Endothelial cell of umbilical vein (primary cell): Measurements from ENCODE around the gene GGNBP2. TPM values are rescaled to one million over a fixed set of nuclear protein-coding genes. Genes with fewer than 3 reads are reported as not detected.

Experiments used
- BruUV-seq: library from RNA; stranded (reverse); fragments of 400-500 nt; replicated peaks from 2 replicates; lab custom pipeline; 2021; lab: Mats Ljungman, UMichigan
- CTCF ChIA-PET: fragments of 300-600, 350-600 bp; sonication (Branson Sonifier 250); formaldehyde crosslinking; loops from one replicate; lab custom pipeline; 2021; ENCODE audit warnings: antibody characterized with exemption, inconsistent platforms; lab: Charles Lee
- POLR2A ChIA-PET: fragments of 300-600, 350-600 bp; sonication (Branson Sonifier 250); formaldehyde crosslinking; loops from one replicate; lab custom pipeline; 2021; ENCODE audit warnings: antibody characterized with exemption, inconsistent platforms; lab: Charles Lee
- DNase-seq: peaks from one replicate; pipeline ENCODE4 v3.0.0-alpha.2; 2011; ENCODE audit warnings: low read depth, low spot score
- FAIRE-seq: peaks from 2 replicates; lab custom pipeline; 2011; peaks lifted over from hg19 to GRCh38; lab: Jason Lieb, UNC
- H2AFZ ChIP-seq: 2 replicates; pipeline ENCODE4 v1.6.0; 2012; ENCODE audit warnings: low read depth, low read length, control low read depth, inconsistent platforms
- H3K27ac ChIP-seq: 2 replicates; pipeline ENCODE4 v1.5.1; 2011; ENCODE audit warnings: low read depth, mild to moderate bottlenecking, control low read depth, low read length, moderate library complexity; ENCODE audit not compliant: insufficient read depth
- H3K27me3 ChIP-seq, 2 experiments: 2 replicates each; pipeline versions ENCODE4 v1.6.0 to v1.6.1; 2011; ENCODE audit warnings: low read length in 2 of 2, mixed read lengths in 1 of 2; ENCODE audit not compliant: control insufficient read depth in 2 of 2, insufficient read depth in 2 of 2
- H3K36me3 ChIP-seq, 2 experiments: 2 replicates in 1 of 2; 3 replicates in 1 of 2; pipeline ENCODE4 v1.5.1; 2011; ENCODE audit warnings: low read length in 2 of 2, mild to moderate bottlenecking in 1 of 2, moderate library complexity in 1 of 2; ENCODE audit not compliant: control insufficient read depth in 2 of 2, insufficient read depth in 2 of 2; ENCODE audit errors: extremely low read depth in 1 of 2
- H3K4me1 ChIP-seq: 3 replicates; pipeline ENCODE4 v1.5.1; 2011; ENCODE audit warnings: mild to moderate bottlenecking, low read length; ENCODE audit not compliant: control insufficient read depth, insufficient read depth; ENCODE audit errors: extremely low read depth
- H3K4me2 ChIP-seq: 2 replicates; pipeline ENCODE4 v1.6.1; 2011; ENCODE audit warnings: low read length, control low read depth, mixed read lengths; ENCODE audit not compliant: insufficient read depth
- H3K4me3 ChIP-seq, 3 experiments: fragments of 200-600 bp in 1 of 3; sonication (generic), shearing (Covaris generic) in 1 of 3; replicated peaks in 1 of 3; 2 replicates each; pipeline ENCODE4 v1.5.1; 2011 to 2016; ENCODE audit warnings: control low read depth in 3 of 3, low read length in 3 of 3, mild to moderate bottlenecking in 2 of 3, inconsistent platforms in 1 of 3, low read depth in 1 of 3, moderate library complexity in 1 of 3; ENCODE audit not compliant: insufficient read depth in 1 of 3
- H3K79me2 ChIP-seq: 2 replicates; pipeline ENCODE4 v1.6.0; 2012; ENCODE audit warnings: low read length, inconsistent platforms; ENCODE audit not compliant: control insufficient read depth, insufficient read depth
- H3K9ac ChIP-seq: replicated peaks from 2 replicates; pipeline ENCODE3; 2011; ENCODE audit warnings: low read length, control low read depth; ENCODE audit not compliant: insufficient read depth; ENCODE audit errors: extremely low read depth
- H3K9me1 ChIP-seq: replicated peaks from 3 replicates; pipeline ENCODE4 v1.6.0; 2011; ENCODE audit warnings: mild to moderate bottlenecking, low read length; ENCODE audit not compliant: control insufficient read depth, insufficient read depth; ENCODE audit errors: extremely low read depth
- H3K9me3 ChIP-seq: replicated peaks from 2 replicates; pipeline ENCODE4 v1.5.1; 2012; ENCODE audit warnings: low read length, inconsistent platforms; ENCODE audit not compliant: control insufficient read depth, insufficient read depth
- H4K20me1 ChIP-seq: replicated peaks from 2 replicates; pipeline ENCODE3; 2011; ENCODE audit warnings: mild to moderate bottlenecking, low read length; ENCODE audit not compliant: control insufficient read depth, insufficient read depth; ENCODE audit errors: extremely low read depth
- CTCF ChIP-seq, 2 donors: IDR thresholded peaks; 1 replicate in 1 of 2; 2 replicates in 1 of 2; pipeline ENCODE4 v1.5.1; 2011; ENCODE audit warnings: low read length in 2 of 2, mild to moderate bottlenecking in 2 of 2, moderate library complexity in 2 of 2, control low read depth in 1 of 2, inconsistent platforms in 1 of 2, low read depth in 1 of 2; ENCODE audit not compliant: insufficient read depth in 1 of 2; ENCODE audit errors: extremely low read depth in 1 of 2
- EZH2 ChIP-seq: IDR thresholded peaks from 2 replicates; pipeline ENCODE4 v1.6.1; 2012; ENCODE audit warnings: borderline replicate concordance, low read depth, mild to moderate bottlenecking, moderate library complexity, low read length, inconsistent platforms; ENCODE audit not compliant: severe bottlenecking
- FOS ChIP-seq: IDR thresholded peaks from 2 replicates; pipeline ENCODE4 v1.6.1; 2011; ENCODE audit warnings: mild to moderate bottlenecking, low read length, moderate library complexity, borderline replicate concordance; ENCODE audit not compliant: insufficient read depth
- GATA2 ChIP-seq: IDR thresholded peaks from 2 replicates; pipeline ENCODE4 v1.7.0; 2011; ENCODE audit warnings: low read depth, mild to moderate bottlenecking, moderate library complexity, mixed read lengths, low read length; ENCODE audit not compliant: insufficient read length, insufficient read depth
- JUN ChIP-seq: IDR thresholded peaks from 2 replicates; pipeline ENCODE4 v1.6.1; 2011; ENCODE audit warnings: borderline replicate concordance, low read depth; ENCODE audit not compliant: insufficient read length, insufficient read depth
- MYC ChIP-seq: IDR thresholded peaks from one replicate; pipeline ENCODE4 v1.6.1; 2011; ENCODE audit warnings: mild to moderate bottlenecking, low read depth, low read length
- POLR2A ChIP-seq: IDR thresholded peaks from 2 replicates; pipeline ENCODE4 v1.6.1; 2012; ENCODE audit warnings: low read depth, mild to moderate bottlenecking, control low read depth, low read length
- POLR2AphosphoS5 ChIP-seq: IDR thresholded peaks from 2 replicates; pipeline ENCODE4 v1.6.1; 2012; ENCODE audit warnings: low read depth, mild to moderate bottlenecking, control low read depth, low read length, moderate library complexity; ENCODE audit not compliant: insufficient read depth
- dilution Hi-C: fragments of 300-500 bp; cut with MboI; formaldehyde crosslinking; loops from one replicate; pipeline ENCODE4 v1.15.0; 2019; ENCODE audit warnings: low sequenced_read_pairs; ENCODE audit not compliant: extremely low pct_ligation_motif_present
- intact Hi-C: fragments of 100-400 bp; cut with micrococcal nuclease; formaldehyde crosslinking; loops from one replicate; pipeline ENCODE4 v1.10.0; 2022
- polyA plus RNA-seq, 4 experiments: library from polyadenylated mRNA; depleted of rRNA in 3 of 4; stranded (reverse) in 3 of 4; unstranded in 1 of 4; fragments of >200 nt; gene quantifications; 2 replicates each; pipeline versions ENCODE4 v1.2.1 to v1.2.3, GENCODE V29; 2011 to 2012; ENCODE audit warnings: missing spikeins in 1 of 4
- total RNA-seq: library from RNA; stranded (reverse); gene quantifications from 2 replicates; pipeline ENCODE4 v1.2.3, GENCODE V29; 2021
- TF ChIP-seq, protein P1 (sequence below): IDR thresholded peaks from 2 replicates; pipeline ENCODE4 v1.6.1; 2011; ENCODE audit not compliant: insufficient read depth, insufficient read length

GGNBP2 gene
- total and polyA plus RNA-seq, 2 donors (not counting 3 experiments of a cell fraction or from before 2014, with no cell fraction given) = 52.6 to 77.6 TPM

DNA sequence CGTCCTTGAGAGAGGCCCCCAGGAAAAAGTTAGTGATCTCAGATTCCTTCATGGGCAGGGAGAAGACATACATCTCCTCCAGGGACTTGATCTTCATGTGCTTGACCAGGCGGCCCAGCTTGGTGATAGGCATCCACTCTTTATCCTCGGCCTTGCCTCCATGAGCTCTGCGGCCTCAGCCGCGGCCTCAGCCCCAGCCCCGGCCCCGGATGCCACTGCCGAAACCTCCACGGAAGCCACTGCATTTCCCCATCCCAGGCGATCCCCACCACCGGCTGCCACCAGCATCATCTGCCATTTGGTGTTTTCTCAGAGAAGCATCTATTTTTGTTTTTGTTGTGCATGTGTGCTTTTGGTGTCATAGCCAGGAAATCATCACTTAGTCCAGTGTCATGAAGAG lies 30.3 kb downstream of the GGNBP2 start:
- FAIRE-seq = no peak
- dilution Hi-C loops = no loop called here
- POLR2A ChIA-PET = no interaction called here

GRCh38 chr17:36576793-36577192 lies 32.1 kb downstream of the GGNBP2 start:
- dilution Hi-C loops = no loop called here
- no TSS peak for BruUV-seq
- Histone ChIP-seq H4K20me1 (no peaks in the 10 kb centered on the region), H3K36me3 (peaks cover 18 to 22% of the 10 kb centered on the region in 2 experiments), H3K9ac (no peak overlapping the region), H3K4me1 (no peaks in the 10 kb centered on the region), H3K9me3 (no peaks in the 10 kb centered on the region), H3K4me2 (no peak overlapping the region), H3K79me2 (peaks cover 46% of the 10 kb centered on the region), H3K4me3 (no peak overlapping the region), H3K27ac (no peak overlapping the region), H2AFZ (no peak overlapping the region), H3K27me3 (no peaks in the 10 kb centered on the region), H3K9me1 (no peaks in the 10 kb centered on the region)
- no peak for FAIRE-seq
- ChIA-PET POLR2A (no interaction called here), CTCF (no interaction called here)
- no peak for DNase-seq
- intact Hi-C loops = no loop called here
- no peak for TF ChIP-seq POLR2A
- TF ChIP-seq GATA2 = no peak
- TF ChIP-seq FOS = no peak
- no peak for TF ChIP-seq EZH2
- no peak for TF ChIP-seq POLR2AphosphoS5
- no peak for TF ChIP-seq JUN
- no peak for TF ChIP-seq MYC
- TF ChIP-seq, protein P1, sequence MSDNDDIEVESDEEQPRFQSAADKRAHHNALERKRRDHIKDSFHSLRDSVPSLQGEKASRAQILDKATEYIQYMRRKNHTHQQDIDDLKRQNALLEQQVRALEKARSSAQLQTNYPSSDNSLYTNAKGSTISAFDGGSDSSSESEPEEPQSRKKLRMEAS = no peak
- TF ChIP-seq CTCF (IDR thresholded peaks at IDR 0.05; ENCODE audit: extremely low read depth in 1 of 2, insufficient read depth in 1 of 2, low read depth in 1 of 2, low read length in 2 of 2) = no peak

More for the DNA sequence above, 30.3 kb downstream of the GGNBP2 start:
- no peaks in the 10 kb centered on the region for H3K27me3 ChIP-seq
- no peaks in the 10 kb centered on the region for H3K4me1 ChIP-seq
- H3K36me3 ChIP-seq = peaks cover 17 to 19% of the 10 kb centered on the region in 2 experiments
- H2AFZ ChIP-seq = no peak overlapping the region
- no peaks in the 10 kb centered on the region for H3K9me1 ChIP-seq
- no peaks in the 10 kb centered on the region for H4K20me1 ChIP-seq
- H3K9me3 ChIP-seq = no peaks in the 10 kb centered on the region
- H3K9ac ChIP-seq = no peak overlapping the region
- H3K27ac ChIP-seq = no peak overlapping the region
- CTCF ChIA-PET = interaction anchor here (1.2 kb wide), 1 partner anchor 9 kb away, joined by 5 read pairs; no protein-coding TSS in a partner anchor
- H3K4me2 ChIP-seq = no peak overlapping the region
- H3K79me2 ChIP-seq = peaks cover 52% of the 10 kb centered on the region
- no peak for DNase-seq
- H3K4me3 ChIP-seq = no peak overlapping the region
- BruUV-seq = no TSS peak
- TF ChIP-seq MYC = no peak
- intact Hi-C loops = no loop called here
